ENCODE measurements around the gene TSPAN9. TPM values are rescaled to one million over a fixed set of nuclear protein-coding genes. Genes with fewer than 3 reads are reported as not detected.

Gene TSPAN9
- total and polyA plus RNA-seq, 9 donors = 24.9 to 72.3 (median 55.7) TPM

DNA sequence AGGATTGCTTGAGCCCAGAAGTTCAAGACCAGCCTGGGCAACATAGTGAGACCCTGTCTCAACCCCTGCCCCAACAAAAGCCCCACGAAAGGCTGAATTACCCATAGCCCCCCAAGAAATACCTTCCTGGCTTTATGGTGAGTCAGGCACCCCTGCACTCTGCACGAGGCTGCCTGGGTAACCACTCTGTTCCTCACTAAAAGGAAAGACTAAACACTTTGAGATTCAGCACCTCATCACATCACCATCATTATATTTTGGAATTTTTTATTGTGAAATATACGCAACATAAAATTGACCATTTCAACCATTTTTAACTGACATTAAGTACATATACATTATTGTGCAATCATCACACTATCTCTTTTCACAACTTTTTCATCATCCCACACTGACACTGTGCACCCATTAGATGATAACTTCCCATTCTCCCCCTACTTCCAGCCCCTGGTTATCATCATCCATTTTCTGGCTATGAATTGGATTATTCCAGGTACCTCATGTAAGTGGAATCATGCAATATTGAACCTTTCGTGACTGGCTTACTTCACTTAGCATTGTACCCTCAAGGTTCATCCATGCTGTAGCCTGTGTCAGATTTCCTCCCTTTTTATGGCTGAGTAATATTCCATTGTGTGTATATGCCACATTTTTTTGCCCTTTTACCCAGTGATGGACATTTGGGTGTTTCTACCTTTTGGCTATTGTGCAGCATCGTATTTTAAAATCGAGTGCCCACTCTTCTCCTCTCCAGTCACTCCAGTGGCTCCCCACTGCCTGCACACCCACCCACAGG lies 51.5 kb downstream of the TSPAN9 start:
- no peaks in the 10 kb centered on the region for H3K27me3 ChIP-seq
- TF ChIP-seq POLR2A (IDR thresholded peaks at IDR 0.05) (no peak), CTCF (IDR thresholded peaks at IDR 0.05) (no peak), EP300 (IDR thresholded peaks at IDR 0.05) (no peak)
- intact Hi-C loops (cut with DNase I) = loop anchor here in 1 of 4 donors (5.0 kb wide), 1 partner anchor 79 kb away; no protein-coding TSS in a partner anchor
- H3K36me3 ChIP-seq = no peaks in the 10 kb centered on the region
- 90 to 96% (median 94%) methylated on average over 6 of the region's 6 CpGs for WGBS, 3 donors
- no peaks in the 10 kb centered on the region for H3K9me3 ChIP-seq
- no peak for DNase-seq
- H3K27ac ChIP-seq = no peak overlapping the region
- H3K4me3 ChIP-seq = no peak overlapping the region
- peaks cover 12% of the 10 kb centered on the region for H3K4me1 ChIP-seq (ENCODE audit: insufficient read depth)

- DNase-seq = no peak
- intact Hi-C loops (cut with DNase I) = loop anchor here in 3 of 4 donors (5.0 to 10.0 kb wide), 4 partner anchors 52 to 78 kb away; partner anchors contain the start of gene TSPAN9 (in 2 of the 3)
- peak overlapping the region in 1 of 2 donors; percentile 48 for H3K27ac ChIP-seq
- WGBS, 3 donors = 77 to 82% (median 79%) methylated on average over 12 of the region's 12 CpGs
- H3K36me3 ChIP-seq = no peaks in the 10 kb centered on the region
- TF ChIP-seq EP300 (IDR thresholded peaks at IDR 0.05) (no peak), CTCF (IDR thresholded peaks at IDR 0.05) (no peak), POLR2A (IDR thresholded peaks at IDR 0.05) (no peak)
- H3K4me1 ChIP-seq (ENCODE audit: insufficient read depth) = peaks cover 10% of the 10 kb centered on the region
- no peak overlapping the region for H3K4me3 ChIP-seq
- H3K27me3 ChIP-seq = no peaks in the 10 kb centered on the region
- H3K9me3 ChIP-seq = no peaks in the 10 kb centered on the region
These were observed 52.3 kb downstream of the TSPAN9 start for GRCh38 chr12:3129301-3130056.

- peaks cover 10% of the 10 kb centered on the region for H3K4me1 ChIP-seq (ENCODE audit: insufficient read depth)
- no peak for DNase-seq
- H3K9me3 ChIP-seq = no peaks in the 10 kb centered on the region
- H3K27me3 ChIP-seq = no peaks in the 10 kb centered on the region
- WGBS, 3 donors = 36 to 56% (median 47%) methylated on average over 24 of the region's 24 CpGs
- no peak overlapping the region for H3K4me3 ChIP-seq
- no peak for TF ChIP-seq POLR2A (IDR thresholded peaks at IDR 0.05)
- no peak for TF ChIP-seq CTCF (IDR thresholded peaks at IDR 0.05)
- no peak for TF ChIP-seq EP300 (IDR thresholded peaks at IDR 0.05)
- H3K36me3 ChIP-seq = no peaks in the 10 kb centered on the region
- peak overlapping the region in 1 of 2 donors; percentile 48 for H3K27ac ChIP-seq
- intact Hi-C loops (cut with DNase I) = loop anchor here in 2 of 4 donors (5.0 to 10.0 kb wide), 3 partner anchors 53 to 65 kb away; partner anchors contain the start of gene TSPAN9 (in 2 of the 2)
These were observed 53.1 kb downstream of the TSPAN9 start for GRCh38 chr12:3130057-3130830.

DNA sequence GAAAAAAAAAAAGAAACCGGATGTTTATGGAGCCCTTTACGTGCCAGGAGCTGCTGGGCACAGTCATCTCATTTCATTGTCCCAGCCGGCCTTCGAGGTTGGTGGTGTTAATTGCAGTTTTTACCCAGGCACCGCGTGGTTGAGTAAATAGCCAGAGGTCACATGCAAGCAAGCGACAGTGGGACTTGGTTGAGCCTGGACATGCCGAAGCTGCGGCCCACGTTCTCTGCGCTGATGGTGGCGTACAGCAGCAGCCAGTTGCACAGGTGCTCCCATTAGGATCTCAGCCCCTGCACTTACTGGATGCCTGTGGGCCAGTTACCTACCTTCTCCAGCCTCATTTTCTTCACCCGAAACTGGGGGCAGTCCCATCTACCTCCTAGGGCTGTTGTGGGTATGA lies 54.0 kb downstream of the TSPAN9 start:
- no peak overlapping the region for H3K27ac ChIP-seq
- WGBS, 3 donors = 66 to 84% (median 74%) methylated on average over 13 of the region's 13 CpGs

More for the DNA sequence above, 54.0 kb downstream of the TSPAN9 start:
- intact Hi-C loops (cut with DNase I) = loop anchor here in 2 of 4 donors (5.0 to 10.0 kb wide), 3 partner anchors 54 to 64 kb away; partner anchors contain the start of gene TSPAN9 (in 2 of the 2)
- Histone ChIP-seq H3K4me3 (no peak overlapping the region), H3K27me3 (no peaks in the 10 kb centered on the region), H3K36me3 (no peaks in the 10 kb centered on the region), H3K4me1 (ENCODE audit: insufficient read depth) (peaks cover 10% of the 10 kb centered on the region), H3K9me3 (no peaks in the 10 kb centered on the region)
- TF ChIP-seq EP300 (IDR thresholded peaks at IDR 0.05) (no peak), CTCF (IDR thresholded peaks at IDR 0.05) (no peak), POLR2A (IDR thresholded peaks at IDR 0.05) (no peak)
- DNase-seq = no peak
